Measurements from ENCODE around the gene UBE2J1. TPM values are rescaled to one million over a fixed set of nuclear protein-coding genes. Genes with fewer than 3 reads are reported as not detected.

The UBE2J1 gene
- total and polyA plus RNA-seq, 2 experiments from 2014 or later: 44.7 to 64.1 TPM

GRCh38 chr6:89346433-89346832 is 6.1 kb downstream of the UBE2J1 start:
- Histone ChIP-seq H3K36me3 (replicated peaks; ENCODE audit: insufficient read depth, low read depth) (no peaks in the 10 kb centered on the region), H2AFZ (no peak overlapping the region), H3K4me1 (ENCODE audit: insufficient read depth) (peaks cover 30% of the 10 kb centered on the region), H3K27ac (no peak overlapping the region), H3K27me3 (no peaks in the 10 kb centered on the region), H3K79me2 (peaks cover 95% of the 10 kb centered on the region), H3K9me2 (replicated peaks; ENCODE audit: insufficient read depth) (no peaks in the 10 kb centered on the region), H3K4me3 (no peak overlapping the region), H4K20me1 (ENCODE audit: insufficient read depth, poor library complexity, severe bottlenecking) (peaks cover 78% of the 10 kb centered on the region), H3K9me3 (ENCODE audit: low read depth) (no peaks in the 10 kb centered on the region), H3K4me2 (no peak overlapping the region)
- 71% methylated on average over 4 of the region's 4 CpGs for WGBS (ENCODE audit: low lambda C conversion rate, missing lambda C conversion rate)
- DNase-seq (ENCODE audit: low spot score): no peak
- TF ChIP-seq CTCF (IDR thresholded peaks at IDR 0.05; ENCODE audit: poor library complexity) (no peak), EZH2phosphoT487 (IDR thresholded peaks at IDR 0.05; ENCODE audit: low read depth, severe bottlenecking, unreplicated experiment) (no peak), EZH2 (IDR thresholded peaks at IDR 0.05; ENCODE audit: borderline replicate concordance) (no peak)

GRCh38 chr6:89339565-89339964 is 13.0 kb downstream of the UBE2J1 start:
- Histone ChIP-seq H3K27ac (no peak overlapping the region), H3K36me3 (replicated peaks; ENCODE audit: insufficient read depth, low read depth) (no peaks in the 10 kb centered on the region), H4K20me1 (ENCODE audit: insufficient read depth, poor library complexity, severe bottlenecking) (peaks cover 16% of the 10 kb centered on the region), H3K79me2 (peaks cover 30% of the 10 kb centered on the region), H3K9me3 (ENCODE audit: low read depth) (no peaks in the 10 kb centered on the region), H2AFZ (no peak overlapping the region), H3K4me3 (no peak overlapping the region), H3K9me2 (replicated peaks; ENCODE audit: insufficient read depth) (no peaks in the 10 kb centered on the region), H3K4me2 (no peak overlapping the region), H3K27me3 (no peaks in the 10 kb centered on the region), H3K4me1 (ENCODE audit: insufficient read depth) (no peaks in the 10 kb centered on the region)
- TF ChIP-seq CTCF (IDR thresholded peaks at IDR 0.05; ENCODE audit: poor library complexity) (no peak), EZH2 (IDR thresholded peaks at IDR 0.05; ENCODE audit: borderline replicate concordance) (no peak), EZH2phosphoT487 (IDR thresholded peaks at IDR 0.05; ENCODE audit: low read depth, severe bottlenecking, unreplicated experiment) (no peak)
- WGBS (ENCODE audit: low lambda C conversion rate, missing lambda C conversion rate): 93% methylated on average over 2 of the region's 2 CpGs
- no peak for DNase-seq (ENCODE audit: low spot score)

GRCh38 chr6:89335164-89335563 is 17.4 kb downstream of the UBE2J1 start:
- H3K27ac ChIP-seq: no peak overlapping the region
- no peaks in the 10 kb centered on the region for H3K9me2 ChIP-seq (replicated peaks; ENCODE audit: insufficient read depth)
- no peaks in the 10 kb centered on the region for H4K20me1 ChIP-seq (ENCODE audit: insufficient read depth, poor library complexity, severe bottlenecking)
- TF ChIP-seq EZH2 (IDR thresholded peaks at IDR 0.05; ENCODE audit: borderline replicate concordance) (no peak), EZH2phosphoT487 (IDR thresholded peaks at IDR 0.05; ENCODE audit: low read depth, severe bottlenecking, unreplicated experiment) (no peak), CTCF (IDR thresholded peaks at IDR 0.05; ENCODE audit: poor library complexity) (no peak)
- no peaks in the 10 kb centered on the region for H3K36me3 ChIP-seq (replicated peaks; ENCODE audit: insufficient read depth, low read depth)
- no peak overlapping the region for H3K4me2 ChIP-seq
- H3K4me3 ChIP-seq: no peak overlapping the region
- no peaks in the 10 kb centered on the region for H3K27me3 ChIP-seq
- H2AFZ ChIP-seq: no peak overlapping the region
- no peaks in the 10 kb centered on the region for H3K4me1 ChIP-seq (ENCODE audit: insufficient read depth)
- H3K79me2 ChIP-seq: no peaks in the 10 kb centered on the region
- 99% methylated on average over 3 of the region's 3 CpGs for WGBS (ENCODE audit: low lambda C conversion rate, missing lambda C conversion rate)
- H3K9me3 ChIP-seq (ENCODE audit: low read depth): no peaks in the 10 kb centered on the region
- DNase-seq (ENCODE audit: low spot score): no peak

- Histone ChIP-seq H2AFZ (no peak overlapping the region), H3K4me3 (no peak overlapping the region), H3K4me1 (ENCODE audit: insufficient read depth) (no peaks in the 10 kb centered on the region), H3K36me3 (replicated peaks; ENCODE audit: insufficient read depth, low read depth) (no peaks in the 10 kb centered on the region), H3K9me2 (replicated peaks; ENCODE audit: insufficient read depth) (no peaks in the 10 kb centered on the region), H3K79me2 (no peaks in the 10 kb centered on the region), H4K20me1 (ENCODE audit: insufficient read depth, poor library complexity, severe bottlenecking) (no peaks in the 10 kb centered on the region), H3K4me2 (no peak overlapping the region), H3K9me3 (ENCODE audit: low read depth) (no peaks in the 10 kb centered on the region), H3K27me3 (no peaks in the 10 kb centered on the region), H3K27ac (no peak overlapping the region)
- WGBS (ENCODE audit: low lambda C conversion rate, missing lambda C conversion rate): 92% methylated on average over 1 of the region's 1 CpG
- no peak for DNase-seq (ENCODE audit: low spot score)
- no peak for TF ChIP-seq EZH2 (IDR thresholded peaks at IDR 0.05; ENCODE audit: borderline replicate concordance)
- no peak for TF ChIP-seq EZH2phosphoT487 (IDR thresholded peaks at IDR 0.05; ENCODE audit: low read depth, severe bottlenecking, unreplicated experiment)
- no peak for TF ChIP-seq CTCF (IDR thresholded peaks at IDR 0.05; ENCODE audit: poor library complexity)
Observed at GRCh38 chr6:89330910-89331309, 21.6 kb downstream of the UBE2J1 start.

All from hepatocyte (in vitro differentiated cells).